Measurements from ENCODE around the gene NUDT9. TPM values are rescaled to one million over a fixed set of nuclear protein-coding genes. Genes with fewer than 3 reads are reported as not detected.
"Not testable (repeated sequence)": the region's sequence is repeated elsewhere in the genome, so short reads cannot be mapped to it uniquely, and the experiment has no call there.

Gene NUDT9
- total RNA-seq, 2 donors from 2014 or later, result 17.2 to 17.6 TPM

DNA sequence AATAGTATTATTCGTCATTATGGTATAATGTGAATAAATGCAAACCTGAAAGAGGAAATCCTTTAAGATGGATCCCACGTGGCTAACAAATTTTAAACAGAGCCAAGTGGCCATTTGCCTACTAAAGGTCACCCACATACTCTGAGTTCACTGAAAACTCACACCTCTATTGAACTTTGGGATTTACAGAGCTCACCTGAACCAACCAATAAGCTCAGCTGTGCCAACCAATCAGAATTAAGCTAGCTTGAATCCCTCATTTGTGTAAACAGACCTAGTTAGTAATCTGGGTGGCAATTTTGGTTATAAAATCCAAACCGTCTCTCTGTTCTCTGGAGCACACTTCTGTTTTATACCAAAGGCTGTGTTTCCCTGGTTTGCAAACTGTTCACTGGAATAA, 5.4 kb upstream of the NUDT9 start:
- no peaks in the 10 kb centered on the region for H3K36me3 ChIP-seq
- H3K9me3 ChIP-seq, result no peaks in the 10 kb centered on the region
- no peak for DNase-seq (ENCODE audit: low spot score)
- H3K27me3 ChIP-seq, result no peaks in the 10 kb centered on the region
- TF ChIP-seq, protein P1, sequence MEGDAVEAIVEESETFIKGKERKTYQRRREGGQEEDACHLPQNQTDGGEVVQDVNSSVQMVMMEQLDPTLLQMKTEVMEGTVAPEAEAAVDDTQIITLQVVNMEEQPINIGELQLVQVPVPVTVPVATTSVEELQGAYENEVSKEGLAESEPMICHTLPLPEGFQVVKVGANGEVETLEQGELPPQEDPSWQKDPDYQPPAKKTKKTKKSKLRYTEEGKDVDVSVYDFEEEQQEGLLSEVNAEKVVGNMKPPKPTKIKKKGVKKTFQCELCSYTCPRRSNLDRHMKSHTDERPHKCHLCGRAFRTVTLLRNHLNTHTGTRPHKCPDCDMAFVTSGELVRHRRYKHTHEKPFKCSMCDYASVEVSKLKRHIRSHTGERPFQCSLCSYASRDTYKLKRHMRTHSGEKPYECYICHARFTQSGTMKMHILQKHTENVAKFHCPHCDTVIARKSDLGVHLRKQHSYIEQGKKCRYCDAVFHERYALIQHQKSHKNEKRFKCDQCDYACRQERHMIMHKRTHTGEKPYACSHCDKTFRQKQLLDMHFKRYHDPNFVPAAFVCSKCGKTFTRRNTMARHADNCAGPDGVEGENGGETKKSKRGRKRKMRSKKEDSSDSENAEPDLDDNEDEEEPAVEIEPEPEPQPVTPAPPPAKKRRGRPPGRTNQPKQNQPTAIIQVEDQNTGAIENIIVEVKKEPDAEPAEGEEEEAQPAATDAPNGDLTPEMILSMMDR (IDR thresholded peaks at IDR 0.05), result no peak
- H3K4me3 ChIP-seq, result no peak overlapping the region
- peaks cover 0 to 9% of the 10 kb centered on the region in 2 donors for H3K4me1 ChIP-seq
- H3K27ac ChIP-seq, result no peak overlapping the region

DNA sequence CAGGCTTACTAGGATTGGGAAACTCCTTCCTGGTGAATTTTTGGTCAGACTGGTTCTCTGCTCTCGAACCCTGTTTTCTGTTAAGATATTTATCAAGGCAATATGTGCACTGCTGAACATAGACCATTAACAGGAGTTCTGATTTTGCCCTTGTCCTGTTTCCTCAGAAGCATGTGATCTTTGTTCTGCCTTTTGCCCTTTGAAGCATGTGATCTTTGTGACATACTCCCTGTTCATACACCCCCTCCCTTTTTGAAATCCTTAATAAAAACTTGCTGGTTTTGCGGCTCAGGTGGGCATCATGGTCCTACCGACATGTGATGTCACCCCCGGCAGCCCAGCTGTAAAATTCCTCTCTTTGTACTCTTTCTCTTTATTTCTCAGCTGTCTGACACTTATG, 4.0 kb upstream of the NUDT9 start:
- not testable (repeated sequence) for H3K4me3 ChIP-seq; H3K27ac ChIP-seq; H3K36me3 ChIP-seq; H3K9me3 ChIP-seq; DNase-seq (ENCODE audit: low spot score); H3K27me3 ChIP-seq
- peaks cover 0 to 14% of the 10 kb centered on the region in 2 donors for H3K4me1 ChIP-seq

DNA sequence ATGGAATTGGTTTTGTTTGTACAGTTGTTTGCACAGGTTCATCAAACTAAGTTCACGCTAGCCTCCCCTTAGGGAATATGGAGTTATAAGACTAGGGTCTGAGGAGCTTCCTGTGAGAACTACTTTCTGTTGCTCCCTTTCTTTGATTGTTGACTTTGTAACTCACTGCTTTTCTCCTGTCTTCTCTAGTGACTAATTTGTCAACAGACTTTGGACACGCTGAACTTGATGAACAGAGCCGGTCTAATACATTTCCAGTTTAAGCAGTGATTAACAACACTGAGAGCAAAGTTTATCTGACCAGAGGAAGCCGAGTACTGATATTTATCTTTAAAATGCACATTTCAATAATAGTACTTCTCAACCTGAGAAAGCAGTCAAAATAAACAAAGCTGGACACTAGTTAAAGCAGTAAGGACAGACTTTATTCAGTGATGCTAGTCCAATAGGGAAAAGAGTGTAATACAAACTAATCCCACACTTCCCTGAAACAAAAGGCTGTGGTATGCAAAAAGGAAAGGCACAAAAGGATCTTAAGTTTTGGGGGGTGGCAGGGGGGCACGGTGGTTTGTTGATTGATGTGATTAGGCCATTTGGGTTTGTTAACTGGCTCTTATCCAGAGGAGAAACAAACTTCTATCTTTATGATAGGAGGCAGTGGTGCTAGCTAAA, 2.7 kb upstream of the NUDT9 start:
- no peak for DNase-seq (ENCODE audit: low spot score)
- no peaks in the 10 kb centered on the region for H3K27me3 ChIP-seq
- H3K4me3 ChIP-seq, result no peak overlapping the region
- no peak overlapping the region for H3K27ac ChIP-seq
- peaks cover 0 to 24% of the 10 kb centered on the region in 2 donors for H3K4me1 ChIP-seq
- TF ChIP-seq, protein P1 (IDR thresholded peaks at IDR 0.05), result no peak
- no peaks in the 10 kb centered on the region for H3K36me3 ChIP-seq
- no peaks in the 10 kb centered on the region for H3K9me3 ChIP-seq

DNA sequence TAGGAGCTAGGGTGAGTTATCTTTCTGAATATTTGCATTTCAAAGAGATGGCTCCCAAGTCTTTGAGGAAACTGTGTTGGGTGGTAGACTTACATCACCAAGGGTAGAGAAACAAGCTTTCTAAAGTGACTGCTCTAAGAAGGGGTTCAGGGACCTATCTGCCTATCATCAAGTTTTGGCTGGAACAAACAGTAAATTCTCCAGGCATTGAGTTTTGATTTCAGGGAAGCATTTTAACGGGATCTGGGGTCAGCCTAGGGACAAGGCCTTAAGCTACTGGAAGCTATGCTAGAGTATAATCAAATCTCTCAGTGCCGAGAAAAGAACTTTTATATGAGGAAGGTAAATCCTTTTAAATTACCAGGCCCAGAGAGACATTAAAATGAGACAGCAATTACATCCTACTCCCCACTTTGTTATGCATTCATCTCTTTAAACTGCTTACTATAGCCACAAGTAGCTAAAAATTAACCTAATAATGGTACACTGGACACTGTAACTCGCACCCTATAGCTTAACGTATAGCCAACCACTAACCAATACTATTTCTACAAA, 2.0 kb upstream of the NUDT9 start:
- H3K4me1 ChIP-seq, result peaks cover 0 to 29% of the 10 kb centered on the region in 2 donors
- H3K27ac ChIP-seq, result no peak overlapping the region
- no peaks in the 10 kb centered on the region for H3K9me3 ChIP-seq
- H3K27me3 ChIP-seq, result no peaks in the 10 kb centered on the region
- H3K36me3 ChIP-seq, result no peaks in the 10 kb centered on the region
- no peak for DNase-seq (ENCODE audit: low spot score)
- TF ChIP-seq, protein P1 (IDR thresholded peaks at IDR 0.05), result no peak
- no peak overlapping the region for H3K4me3 ChIP-seq

DNA sequence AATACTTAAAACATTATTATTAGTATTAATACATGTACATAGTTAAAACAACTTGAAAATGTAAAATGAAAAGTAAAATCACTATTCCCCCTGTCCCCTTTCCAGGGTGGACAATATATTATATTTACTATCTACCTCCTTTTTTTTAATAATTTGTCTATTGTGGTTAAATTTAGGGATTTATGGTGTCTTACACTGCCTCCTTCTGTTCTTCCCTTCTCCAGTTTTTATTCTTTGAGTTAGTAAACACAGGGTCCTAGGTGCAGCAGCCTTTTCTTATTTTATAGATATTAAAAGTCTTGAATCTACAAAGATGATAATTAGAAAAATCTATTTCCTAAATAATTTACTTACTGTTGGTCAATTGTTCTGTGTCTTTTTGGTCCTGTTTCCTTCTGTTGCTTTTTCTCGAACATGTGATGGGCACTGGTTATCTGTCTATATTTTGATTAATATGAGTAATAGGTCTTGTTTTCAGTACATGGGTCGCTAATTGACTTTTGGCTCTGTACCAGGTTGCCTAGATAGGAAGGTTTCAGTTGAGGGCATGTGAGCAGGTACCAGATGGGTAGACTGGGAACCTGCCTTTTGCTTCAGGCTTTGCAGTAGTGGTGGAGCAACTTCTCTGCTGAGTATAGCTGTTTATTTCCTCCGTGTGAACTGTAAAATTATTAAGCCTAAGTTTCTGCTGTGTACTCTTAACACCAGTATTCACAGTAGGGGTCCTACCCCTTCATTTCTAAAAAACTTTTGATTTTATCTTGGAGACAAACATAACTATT, 1.1 kb downstream of the NUDT9 start:
- Histone ChIP-seq H3K27ac (peak overlapping the region in 1 of 2 donors; percentile 91), H3K4me3 (peak overlapping the region; percentile 72 to 79), H3K9me3 (no peaks in the 10 kb centered on the region), H3K36me3 (no peaks in the 10 kb centered on the region), H3K4me1 (peaks cover 0 to 29% of the 10 kb centered on the region in 2 donors), H3K27me3 (no peaks in the 10 kb centered on the region)
- TF ChIP-seq, protein P1 (IDR thresholded peaks at IDR 0.05), result peak in 1 of 2 donors; percentile 22
- DNase-seq (ENCODE audit: low spot score), result no peak

DNA sequence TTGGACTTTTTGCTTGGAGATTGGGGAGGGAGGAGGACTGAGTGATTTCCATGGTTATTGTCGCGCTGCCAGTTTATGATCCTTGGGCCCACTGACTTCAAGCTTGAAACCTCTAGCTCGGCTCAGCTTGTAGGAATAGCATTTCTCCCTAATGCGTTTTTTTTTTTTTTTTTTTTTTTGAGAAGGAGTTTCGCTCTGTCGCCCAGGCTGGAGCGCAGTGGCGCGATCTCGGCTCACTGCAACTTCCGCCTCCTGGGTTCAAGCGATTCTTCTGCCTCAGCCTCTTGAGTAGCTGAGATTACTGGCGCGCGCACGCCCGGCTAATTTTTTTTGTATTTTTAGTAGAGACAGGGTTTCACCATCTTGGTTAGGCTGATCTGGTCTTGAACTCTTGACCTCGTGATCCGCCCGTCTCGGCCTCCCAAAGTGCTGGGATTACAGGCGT, 1.7 kb downstream of the NUDT9 start:
- Histone ChIP-seq H3K4me3 (peak overlapping the region; percentile 72 to 79), H3K4me1 (peaks cover 0 to 29% of the 10 kb centered on the region in 2 donors)
- H3K27me3 ChIP-seq; H3K27ac ChIP-seq; DNase-seq (ENCODE audit: low spot score); H3K36me3 ChIP-seq; H3K9me3 ChIP-seq: not testable (repeated sequence)

All from right atrium auricular region (tissue), 2 donors.